Thoracic aorta (tissue), 2 donors: ENCODE results near the gene AMDHD1. TPM values are rescaled to one million over a fixed set of nuclear protein-coding genes. Genes with fewer than 3 reads are reported as not detected.

Experiments used
- ATAC-seq: fragments of 150-250 bp; one replicate; pipeline ENCODE4 v1.8.0; 2017; ENCODE audit warnings: low read depth; ENCODE audit not compliant: insufficient number of reproducible peaks, low FRiP score
- DNase-seq: peaks from one replicate; pipeline ENCODE4 v3.0.0-alpha.2; 2020; ENCODE audit warnings: low spot score
- H3K27ac ChIP-seq, 2 donors: fragments of 200-600 bp; sonication (generic); 1 replicate in 1 of 2; 2 replicates in 1 of 2; pipeline ENCODE4 v1.5.1; 2016; ENCODE audit warnings: mild to moderate bottlenecking in 2 of 2, moderate library complexity in 2 of 2
- H3K27me3 ChIP-seq: fragments of 200-600 bp; sonication (generic); replicated peaks from 2 replicates; pipeline ENCODE4 v1.6.0; 2016; ENCODE audit warnings: mild to moderate bottlenecking; ENCODE audit not compliant: insufficient read depth
- H3K36me3 ChIP-seq: fragments of 200-600 bp; sonication (generic); one replicate; pipeline ENCODE4 v1.5.1; 2016
- H3K4me1 ChIP-seq, 2 donors: fragments of 200-600 bp; sonication (generic); 1 replicate in 1 of 2; 2 replicates in 1 of 2; pipeline versions ENCODE4 v1.5.1 to v1.6.0; 2016; ENCODE audit warnings: low read depth in 2 of 2, mild to moderate bottlenecking in 1 of 2; ENCODE audit not compliant: control insufficient read depth in 1 of 2
- H3K4me3 ChIP-seq: fragments of 200-600 bp; sonication (generic); 2 replicates; pipeline ENCODE4 v1.5.1; 2016; ENCODE audit warnings: mild to moderate bottlenecking
- H3K9me3 ChIP-seq: fragments of 200-600 bp; sonication (generic); 2 replicates; pipeline ENCODE4 v1.5.1; 2016
- total RNA-seq, 2 donors: library from RNA; depleted of rRNA; stranded (reverse); fragments of >200 nt; gene quantifications; one replicate each; pipeline versions ENCODE4 v1.1.0 to v1.2.3, GENCODE V29; 2016
- TF ChIP-seq, protein P1 (sequence below): fragments of 200-600 bp; sonication (generic); IDR thresholded peaks from one replicate; pipeline ENCODE4 v1.5.1; 2019; ENCODE audit warnings: antibody characterized with exemption

Gene AMDHD1
- total RNA-seq, 2 donors from 2014 or later: 6.8 TPM; not detected in 1

DNA sequence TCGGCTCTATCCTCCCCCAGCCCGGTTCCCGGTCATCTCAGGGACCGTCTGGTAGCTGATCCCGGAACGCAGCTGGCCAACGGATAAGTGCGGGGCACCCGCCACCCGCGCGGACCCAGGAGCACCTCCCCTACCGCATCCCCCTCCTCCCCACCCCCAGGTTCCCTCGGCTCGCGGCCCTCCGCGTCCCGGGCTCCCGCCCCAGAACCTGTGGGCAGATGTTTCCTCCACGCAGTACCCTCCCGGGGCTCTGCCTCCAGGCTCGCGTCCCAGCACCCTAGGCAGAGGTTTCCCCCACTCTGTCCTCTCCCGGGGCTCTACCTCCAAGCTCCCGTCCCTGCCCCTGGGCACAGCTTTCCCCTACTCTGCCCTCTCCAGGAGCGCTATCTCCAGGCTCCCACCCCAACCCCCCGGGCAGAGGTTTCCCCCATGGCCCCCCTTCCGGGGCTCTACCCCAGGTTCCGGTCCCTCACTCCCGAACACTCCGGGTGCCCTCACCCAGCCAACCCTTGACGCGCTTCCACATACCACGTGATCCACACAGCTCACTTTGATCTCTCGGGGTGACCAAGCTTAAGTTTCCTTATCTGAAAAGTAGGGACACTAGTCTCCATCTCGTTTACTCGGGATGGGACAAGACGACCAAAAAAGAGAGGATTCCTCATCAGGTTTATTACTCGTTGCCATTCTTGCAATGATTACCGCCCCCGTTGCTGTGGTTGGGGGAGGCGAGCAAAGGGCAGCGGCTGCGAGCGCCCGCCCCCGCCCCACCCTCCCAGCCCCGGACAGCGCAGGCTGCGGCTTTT, 404 bp upstream of the AMDHD1 start, which contains the start of gene CCDC38:
Gene CCDC38 (minus strand): TSS at position 91 of the 806 bp plus-strand sequence. CDS start 6,105 bp downstream, outside the sequence.
- Histone ChIP-seq H3K4me1 (peaks cover 4 to 7% of the 10 kb centered on the region in 2 donors), H3K27me3 (no peaks in the 10 kb centered on the region), H3K36me3 (no peaks in the 10 kb centered on the region), H3K9me3 (no peaks in the 10 kb centered on the region), H3K4me3 (peak within 1 kb of the TSS; percentile 96), H3K27ac (peak within 1 kb of the TSS in 1 of 2 donors; percentile 49)
- DNase-seq (peak; percentile 27), ATAC-seq (peak; percentile 79)
- TF ChIP-seq, protein P1, sequence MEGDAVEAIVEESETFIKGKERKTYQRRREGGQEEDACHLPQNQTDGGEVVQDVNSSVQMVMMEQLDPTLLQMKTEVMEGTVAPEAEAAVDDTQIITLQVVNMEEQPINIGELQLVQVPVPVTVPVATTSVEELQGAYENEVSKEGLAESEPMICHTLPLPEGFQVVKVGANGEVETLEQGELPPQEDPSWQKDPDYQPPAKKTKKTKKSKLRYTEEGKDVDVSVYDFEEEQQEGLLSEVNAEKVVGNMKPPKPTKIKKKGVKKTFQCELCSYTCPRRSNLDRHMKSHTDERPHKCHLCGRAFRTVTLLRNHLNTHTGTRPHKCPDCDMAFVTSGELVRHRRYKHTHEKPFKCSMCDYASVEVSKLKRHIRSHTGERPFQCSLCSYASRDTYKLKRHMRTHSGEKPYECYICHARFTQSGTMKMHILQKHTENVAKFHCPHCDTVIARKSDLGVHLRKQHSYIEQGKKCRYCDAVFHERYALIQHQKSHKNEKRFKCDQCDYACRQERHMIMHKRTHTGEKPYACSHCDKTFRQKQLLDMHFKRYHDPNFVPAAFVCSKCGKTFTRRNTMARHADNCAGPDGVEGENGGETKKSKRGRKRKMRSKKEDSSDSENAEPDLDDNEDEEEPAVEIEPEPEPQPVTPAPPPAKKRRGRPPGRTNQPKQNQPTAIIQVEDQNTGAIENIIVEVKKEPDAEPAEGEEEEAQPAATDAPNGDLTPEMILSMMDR: no peak

DNA sequence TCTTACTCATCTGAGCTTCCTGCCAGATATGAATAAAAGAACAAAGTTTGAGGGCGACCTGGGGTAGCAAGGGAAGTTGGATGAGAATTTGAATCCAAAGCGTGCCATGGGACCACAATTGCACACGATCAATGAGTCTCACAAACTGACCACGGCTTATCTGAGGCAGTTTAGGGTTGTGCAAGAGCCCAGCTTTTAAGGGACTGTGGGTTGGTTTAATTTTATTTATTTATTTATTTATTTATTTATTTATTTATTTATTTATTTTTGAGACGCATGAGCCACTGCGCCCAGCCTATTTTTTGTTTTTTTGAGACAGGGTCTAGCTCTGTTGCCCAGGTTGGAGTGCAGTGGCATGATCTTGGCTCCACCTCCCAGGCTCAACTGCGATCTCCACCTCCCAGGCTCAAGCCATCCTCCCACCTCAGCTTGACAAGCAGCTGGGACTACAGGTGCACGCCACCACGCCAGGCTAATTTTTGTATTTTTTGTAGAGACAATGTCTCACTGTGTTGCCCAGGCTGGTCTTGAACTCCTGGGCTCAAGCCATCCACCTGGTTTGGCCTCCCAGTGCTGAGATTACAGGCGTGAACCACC, 1.1 kb downstream of the AMDHD1 start:
- H3K36me3 ChIP-seq: no peaks in the 10 kb centered on the region
- no peak overlapping the region for H3K27ac ChIP-seq
- no peaks in the 10 kb centered on the region for H3K9me3 ChIP-seq
- H3K4me1 ChIP-seq: peaks cover 4 to 7% of the 10 kb centered on the region in 2 donors
- DNase-seq (no peak), ATAC-seq (no peak)
- no peak overlapping the region for H3K4me3 ChIP-seq
- H3K27me3 ChIP-seq: no peaks in the 10 kb centered on the region
- TF ChIP-seq, protein P1: no peak

DNA sequence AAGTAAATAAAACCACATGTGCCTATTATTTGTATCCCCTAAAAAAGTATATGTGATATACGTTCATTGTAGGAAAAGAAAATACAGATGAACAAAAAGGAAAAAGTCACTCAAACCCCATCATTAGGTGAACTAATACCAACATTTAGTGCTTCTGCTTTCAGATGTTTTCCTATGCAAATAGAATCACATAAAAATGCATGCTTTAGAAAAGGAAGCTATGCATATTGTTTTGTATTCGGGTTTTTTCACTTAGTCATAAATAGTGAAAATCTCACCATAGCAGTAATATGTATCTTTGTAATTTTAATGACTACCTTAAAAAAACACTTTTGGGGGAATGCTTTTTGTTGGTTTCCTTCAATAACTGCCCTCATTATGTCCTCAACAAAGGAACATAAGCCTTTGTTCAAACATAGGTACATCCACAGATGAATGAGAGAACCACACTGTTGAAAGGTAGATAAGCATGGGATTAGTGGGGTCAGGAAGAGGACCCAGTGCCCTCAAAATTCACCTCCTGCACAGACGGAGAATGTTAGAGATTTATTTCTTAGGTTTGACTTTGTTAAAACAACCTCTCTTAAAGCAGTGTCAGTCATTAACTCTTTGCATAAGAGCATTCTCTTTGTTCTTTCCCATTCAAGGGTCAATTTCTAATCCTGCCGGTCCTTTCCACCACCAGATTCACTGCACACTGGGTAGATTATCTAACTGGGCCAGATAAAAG, 6.5 kb downstream of the AMDHD1 start:
- Histone ChIP-seq H3K9me3 (no peaks in the 10 kb centered on the region), H3K27ac (no peak overlapping the region), H3K36me3 (no peaks in the 10 kb centered on the region), H3K27me3 (no peaks in the 10 kb centered on the region), H3K4me1 (no peaks in the 10 kb centered on the region), H3K4me3 (no peak overlapping the region)
- no peak for DNase-seq
- no peak for ATAC-seq
- TF ChIP-seq, protein P1: no peak

GRCh38 chr12:95951515-95951914, 8.4 kb downstream of the AMDHD1 start:
- H3K36me3 ChIP-seq: no peaks in the 10 kb centered on the region
- H3K4me3 ChIP-seq: no peak overlapping the region
- no peak for DNase-seq
- no peaks in the 10 kb centered on the region for H3K27me3 ChIP-seq
- ATAC-seq: no peak
- H3K27ac ChIP-seq: no peak overlapping the region
- TF ChIP-seq, protein P1: no peak
- H3K9me3 ChIP-seq: no peaks in the 10 kb centered on the region
- H3K4me1 ChIP-seq: no peaks in the 10 kb centered on the region

DNA sequence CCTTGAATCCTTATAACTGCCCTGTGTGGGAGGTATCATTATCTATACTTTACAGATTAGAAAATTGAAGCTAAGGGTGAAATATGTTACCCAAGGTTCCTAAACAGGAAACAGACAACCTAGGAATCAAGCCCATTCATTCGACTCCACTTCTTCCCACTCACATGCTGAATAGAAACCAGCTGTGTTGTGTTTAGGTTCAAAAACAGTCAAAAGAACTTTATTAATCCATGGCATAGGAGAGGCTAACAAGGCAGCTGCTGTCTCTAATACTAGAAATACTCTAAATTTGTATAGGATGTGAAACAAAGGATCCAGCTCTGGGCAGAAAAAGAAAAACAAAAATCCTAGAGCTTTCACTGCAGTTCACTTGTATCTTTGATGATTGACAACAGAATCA, 9.9 kb downstream of the AMDHD1 start:
- no peak for DNase-seq
- Histone ChIP-seq H3K4me1 (no peaks in the 10 kb centered on the region), H3K4me3 (no peak overlapping the region), H3K27me3 (no peaks in the 10 kb centered on the region), H3K36me3 (no peaks in the 10 kb centered on the region), H3K9me3 (no peaks in the 10 kb centered on the region), H3K27ac (no peak overlapping the region)
- no peak for ATAC-seq
- TF ChIP-seq, protein P1: no peak
